Measurements from ENCODE around the gene SPEF2. TPM values are rescaled to one million over a fixed set of nuclear protein-coding genes. Genes with fewer than 3 reads are reported as not detected.

The SPEF2 gene
- total RNA-seq, 2 experiments from 2014 or later = 3.2 TPM

DNA sequence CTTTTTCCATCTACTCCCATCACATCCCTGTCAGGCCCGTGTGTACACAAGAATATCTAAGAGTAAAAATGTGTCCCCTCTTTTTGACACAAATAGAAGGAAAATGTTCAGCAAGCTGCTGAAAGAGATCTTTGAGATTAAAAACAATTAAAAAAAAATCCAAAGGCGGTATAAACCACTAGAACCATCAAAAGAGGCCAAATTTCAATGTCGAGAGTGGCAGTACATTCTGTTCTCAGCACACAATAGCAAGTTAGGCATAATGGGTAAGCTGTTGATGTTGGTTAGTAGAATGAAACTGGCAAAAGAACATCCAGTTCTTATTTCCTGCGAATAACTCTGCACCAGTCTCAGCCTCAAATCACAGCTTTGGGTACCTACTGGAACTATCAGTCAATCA is 143.9 kb downstream of the SPEF2 start:
- Mint-ChIP-seq H3K4me3 (peak overlapping the region; percentile 12), H3K27me3 (no peaks in the 10 kb centered on the region), H3K9me3 (no peaks in the 10 kb centered on the region), H3K27ac (peak overlapping the region; percentile 47), H3K4me1 (ENCODE audit: low read depth) (peaks cover 56% of the 10 kb centered on the region), H3K36me3 (ENCODE audit: low read depth) (peaks cover 5% of the 10 kb centered on the region)
- no peaks in the 10 kb centered on the region for H3K36me3 ChIP-seq (ENCODE audit: insufficient read depth, low read length)
- no peaks in the 10 kb centered on the region for H3K27me3 ChIP-seq (ENCODE audit: control insufficient read depth in 1 of 2, insufficient read depth in 2 of 2, low read length in 2 of 2)
- no peaks in the 10 kb centered on the region for H3K9me3 ChIP-seq (ENCODE audit: control insufficient read depth in 1 of 2, insufficient read depth in 1 of 2, low read length in 2 of 2)
- no peak overlapping the region for H3K4me3 ChIP-seq (ENCODE audit: low read length)
- TF ChIP-seq, protein P1, sequence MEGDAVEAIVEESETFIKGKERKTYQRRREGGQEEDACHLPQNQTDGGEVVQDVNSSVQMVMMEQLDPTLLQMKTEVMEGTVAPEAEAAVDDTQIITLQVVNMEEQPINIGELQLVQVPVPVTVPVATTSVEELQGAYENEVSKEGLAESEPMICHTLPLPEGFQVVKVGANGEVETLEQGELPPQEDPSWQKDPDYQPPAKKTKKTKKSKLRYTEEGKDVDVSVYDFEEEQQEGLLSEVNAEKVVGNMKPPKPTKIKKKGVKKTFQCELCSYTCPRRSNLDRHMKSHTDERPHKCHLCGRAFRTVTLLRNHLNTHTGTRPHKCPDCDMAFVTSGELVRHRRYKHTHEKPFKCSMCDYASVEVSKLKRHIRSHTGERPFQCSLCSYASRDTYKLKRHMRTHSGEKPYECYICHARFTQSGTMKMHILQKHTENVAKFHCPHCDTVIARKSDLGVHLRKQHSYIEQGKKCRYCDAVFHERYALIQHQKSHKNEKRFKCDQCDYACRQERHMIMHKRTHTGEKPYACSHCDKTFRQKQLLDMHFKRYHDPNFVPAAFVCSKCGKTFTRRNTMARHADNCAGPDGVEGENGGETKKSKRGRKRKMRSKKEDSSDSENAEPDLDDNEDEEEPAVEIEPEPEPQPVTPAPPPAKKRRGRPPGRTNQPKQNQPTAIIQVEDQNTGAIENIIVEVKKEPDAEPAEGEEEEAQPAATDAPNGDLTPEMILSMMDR (IDR thresholded peaks at IDR 0.05) = no peak
- ATAC-seq (ENCODE audit: poor library complexity) (peak; percentile 58), DNase-seq (peak in 1 of 14 experiments; percentile 35)
- ChIA-PET CTCF (no interaction called here), POLR2A (interaction anchor here (1.2 to 2.0 kb wide), 4 partner anchors 10 to 121 kb away, joined by 3 to 6 read pairs (median 4); no protein-coding TSS in a partner anchor)
- intact Hi-C loops (cut with DNase I, micrococcal nuclease) = loop anchor here in 1 of 2 experiments (5.0 kb wide), 1 partner anchor 99 kb away; no protein-coding TSS in a partner anchor
- no peak overlapping the region for H3K27ac ChIP-seq (ENCODE audit: low read depth in 1 of 2, low read length in 2 of 2)
- peaks cover 2% of the 10 kb centered on the region for H3K4me1 ChIP-seq (ENCODE audit: insufficient read depth, low read length)

GRCh38 chr5:35762368-35762767 is 144.7 kb downstream of the SPEF2 start:
- intact Hi-C loops (cut with DNase I, micrococcal nuclease) = loop anchor here in 1 of 2 experiments (5.0 kb wide), 1 partner anchor 100 kb away; no protein-coding TSS in a partner anchor

DNA sequence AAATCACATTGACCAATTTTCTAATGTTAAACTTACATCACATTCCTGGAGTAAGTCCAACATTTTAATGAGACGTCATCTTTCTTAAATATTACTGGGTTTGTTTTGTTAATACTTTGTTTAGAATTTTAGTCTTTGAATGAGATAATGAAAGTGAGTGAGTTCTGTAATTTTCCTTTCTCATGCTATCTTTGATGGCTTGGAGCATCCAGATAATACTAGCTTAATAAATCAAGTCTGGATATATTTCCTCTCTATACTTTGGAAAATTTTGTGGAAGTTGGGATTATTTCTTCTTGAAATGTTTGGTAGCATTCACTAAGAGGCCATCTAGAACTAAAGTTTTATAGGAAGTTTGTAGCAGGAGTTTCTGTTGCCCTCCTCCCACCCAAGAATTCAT is 148.3 kb downstream of the SPEF2 start:
- H3K4me1 ChIP-seq (ENCODE audit: insufficient read depth, low read length) = no peaks in the 10 kb centered on the region
- Mint-ChIP-seq H3K27me3 (no peaks in the 10 kb centered on the region), H3K4me1 (ENCODE audit: low read depth) (peaks cover 39% of the 10 kb centered on the region), H3K27ac (no peak overlapping the region), H3K9me3 (no peaks in the 10 kb centered on the region), H3K4me3 (no peak overlapping the region), H3K36me3 (ENCODE audit: low read depth) (peaks cover 5% of the 10 kb centered on the region)
- DNase-seq (no peak), ATAC-seq (ENCODE audit: poor library complexity) (no peak)
- no peaks in the 10 kb centered on the region for H3K27me3 ChIP-seq (ENCODE audit: control insufficient read depth in 1 of 2, insufficient read depth in 2 of 2, low read length in 2 of 2)
- no peak overlapping the region for H3K27ac ChIP-seq (ENCODE audit: low read depth in 1 of 2, low read length in 2 of 2)
- TF ChIP-seq, protein P1 (IDR thresholded peaks at IDR 0.05) = no peak
- ChIA-PET POLR2A (no interaction called here), CTCF (interaction anchor here (0.6 kb wide), 1 partner anchor 11 kb away, joined by 3 read pairs; no protein-coding TSS in a partner anchor)
- H3K4me3 ChIP-seq (ENCODE audit: low read length) = no peak overlapping the region
- intact Hi-C loops (cut with DNase I, micrococcal nuclease) = no loop called here
- H3K36me3 ChIP-seq (ENCODE audit: insufficient read depth, low read length) = no peaks in the 10 kb centered on the region
- H3K9me3 ChIP-seq (ENCODE audit: control insufficient read depth in 1 of 2, insufficient read depth in 1 of 2, low read length in 2 of 2) = no peaks in the 10 kb centered on the region

More at GRCh38 chr5:35762368-35762767, 144.7 kb downstream of the SPEF2 start:
- POLR2A ChIA-PET = interaction anchor here (1.2 to 1.4 kb wide), 2 partner anchors 10 to 120 kb away, joined by 3 to 4 read pairs; no protein-coding TSS in a partner anchor
- Histone ChIP-seq H3K27me3 (ENCODE audit: control insufficient read depth in 1 of 2, insufficient read depth in 2 of 2, low read length in 2 of 2) (no peaks in the 10 kb centered on the region), H3K4me3 (ENCODE audit: low read length) (no peak overlapping the region), H3K27ac (ENCODE audit: low read depth in 1 of 2, low read length in 2 of 2) (no peak overlapping the region), H3K4me1 (ENCODE audit: insufficient read depth, low read length) (peaks cover 2% of the 10 kb centered on the region), H3K36me3 (ENCODE audit: insufficient read depth, low read length) (no peaks in the 10 kb centered on the region), H3K9me3 (ENCODE audit: control insufficient read depth in 1 of 2, insufficient read depth in 1 of 2, low read length in 2 of 2) (no peaks in the 10 kb centered on the region)
- CTCF ChIA-PET = no interaction called here
- H3K9me3 Mint-ChIP-seq = no peaks in the 10 kb centered on the region
- H3K27me3 Mint-ChIP-seq = no peaks in the 10 kb centered on the region
- peaks cover 5% of the 10 kb centered on the region for H3K36me3 Mint-ChIP-seq (ENCODE audit: low read depth)
- peak overlapping the region; percentile 54 for H3K27ac Mint-ChIP-seq
- DNase-seq (no peak), ATAC-seq (ENCODE audit: poor library complexity) (no peak)
- TF ChIP-seq, protein P1 (IDR thresholded peaks at IDR 0.05) = no peak
- peaks cover 56% of the 10 kb centered on the region for H3K4me1 Mint-ChIP-seq (ENCODE audit: low read depth)
- no peak overlapping the region for H3K4me3 Mint-ChIP-seq
